Activated CD4-positive, alpha-beta T cell treated with anti-CD3 and anti-CD28 coated beads, Interleukin-2, amount 50 U/mL, for 48 hours (primary cell): ENCODE data around the gene KIF6.

Source experiments
- DNase-seq, 2 experiments: peaks; one replicate each; pipeline ENCODE4 v3.0.0-alpha.2; 2020

Gene KIF6

DNA sequence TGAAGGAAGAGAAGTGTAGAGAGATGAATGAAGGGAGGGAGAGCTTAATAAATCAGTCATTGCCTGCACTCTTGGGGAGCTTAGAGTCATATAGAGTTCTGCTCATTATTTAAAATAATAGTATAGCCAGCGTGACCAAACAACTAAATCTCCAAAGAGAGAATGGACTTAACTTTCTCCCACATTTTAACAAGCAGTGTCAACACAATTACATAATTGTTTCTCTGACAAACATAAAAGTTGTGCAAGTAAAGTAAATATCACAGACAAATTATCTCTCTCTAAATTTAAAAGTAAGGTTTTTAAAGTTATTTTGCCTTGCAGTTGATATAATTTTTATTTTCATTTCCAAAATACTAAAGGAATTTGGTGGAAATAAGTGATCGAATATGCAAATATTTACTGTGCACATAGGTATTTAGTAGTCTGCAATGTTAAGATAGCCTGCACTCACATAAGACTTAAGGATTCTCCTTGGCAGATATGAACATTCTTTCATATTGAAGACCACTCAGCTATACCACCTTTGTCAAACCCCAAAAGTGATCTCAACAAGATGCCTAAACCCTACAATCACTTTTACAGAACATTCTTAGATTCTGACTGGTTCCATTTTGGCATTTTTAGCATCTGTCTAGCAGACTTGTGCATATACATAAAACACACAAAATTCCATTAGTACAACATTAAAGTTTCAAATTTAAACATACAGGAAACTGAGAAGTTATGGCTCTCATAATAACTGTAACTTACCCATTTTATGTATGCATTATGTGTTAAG lies 67.7 kb downstream of the KIF6 start:
- DNase-seq = no peak

GRCh38 chr6:39654121-39654520 lies 71.1 kb downstream of the KIF6 start:
- no peak for DNase-seq

GRCh38 chr6:39653612-39654011 lies 71.6 kb downstream of the KIF6 start:
- no peak for DNase-seq

GRCh38 chr6:39649996-39650395 lies 75.2 kb downstream of the KIF6 start:
- DNase-seq = no peak

GRCh38 chr6:39646751-39647420 lies 78.3 kb downstream of the KIF6 start:
- no peak for DNase-seq

- DNase-seq = no peak
These were observed 82.9 kb downstream of the KIF6 start for GRCh38 chr6:39642270-39642669.

DNA sequence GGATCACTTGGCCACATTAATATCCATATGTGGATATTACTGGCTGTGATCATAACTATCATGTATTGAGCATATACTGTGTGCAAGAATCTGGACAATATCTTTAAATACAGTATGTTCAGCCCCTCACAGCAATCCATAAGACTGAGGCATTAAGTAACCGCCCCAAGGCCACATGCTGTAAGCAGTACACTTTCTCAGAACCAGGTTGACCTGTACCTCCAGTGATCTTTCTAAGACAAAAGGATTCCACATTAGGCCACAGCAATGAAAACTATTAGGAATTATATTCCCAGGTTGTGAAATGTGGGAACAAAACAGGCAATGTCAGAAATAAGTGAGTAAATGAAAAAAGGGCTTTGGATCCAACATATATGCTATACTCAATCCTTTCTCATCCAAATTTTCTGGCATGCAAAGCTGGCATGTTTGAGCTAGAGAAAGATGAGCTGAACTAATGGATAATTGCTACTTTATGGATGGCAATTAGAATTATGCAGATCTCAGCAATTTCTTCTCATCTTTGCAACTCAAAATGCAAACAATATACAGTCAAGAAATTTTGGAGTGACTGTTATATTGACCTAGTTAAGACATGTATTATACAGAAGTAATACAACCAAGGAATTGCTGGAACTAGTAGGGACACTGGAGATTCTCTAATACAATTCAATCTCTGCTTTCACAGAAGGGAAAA lies 86.9 kb downstream of the KIF6 start:
- DNase-seq = no peak

GRCh38 chr6:39634646-39635341 lies 90.4 kb downstream of the KIF6 start:
- DNase-seq = no peak

- no peak for DNase-seq
These were observed 100.0 kb downstream of the KIF6 start for GRCh38 chr6:39625209-39625608.

DNA sequence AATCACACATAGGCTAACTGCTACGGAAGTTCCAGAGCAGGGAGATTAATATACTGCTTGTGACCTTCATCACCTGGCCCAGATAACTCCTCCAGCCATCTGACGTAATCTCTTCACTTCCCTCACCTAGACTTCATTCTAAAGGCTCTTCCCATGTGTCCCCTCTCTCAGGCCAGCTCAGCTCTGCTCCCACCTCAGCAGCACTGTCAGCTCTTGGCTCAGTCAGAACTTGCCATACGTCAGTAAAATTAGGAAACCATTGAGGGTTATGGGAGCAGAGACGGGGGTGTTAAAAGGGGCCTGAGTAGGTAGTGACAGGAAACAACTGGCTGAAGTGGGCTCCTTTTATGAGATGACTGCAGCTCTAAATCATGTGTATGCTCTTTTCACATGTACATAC lies 101.5 kb downstream of the KIF6 start:
- no peak for DNase-seq

GRCh38 chr6:39617520-39617919 lies 107.7 kb downstream of the KIF6 start:
- DNase-seq = no peak

DNA sequence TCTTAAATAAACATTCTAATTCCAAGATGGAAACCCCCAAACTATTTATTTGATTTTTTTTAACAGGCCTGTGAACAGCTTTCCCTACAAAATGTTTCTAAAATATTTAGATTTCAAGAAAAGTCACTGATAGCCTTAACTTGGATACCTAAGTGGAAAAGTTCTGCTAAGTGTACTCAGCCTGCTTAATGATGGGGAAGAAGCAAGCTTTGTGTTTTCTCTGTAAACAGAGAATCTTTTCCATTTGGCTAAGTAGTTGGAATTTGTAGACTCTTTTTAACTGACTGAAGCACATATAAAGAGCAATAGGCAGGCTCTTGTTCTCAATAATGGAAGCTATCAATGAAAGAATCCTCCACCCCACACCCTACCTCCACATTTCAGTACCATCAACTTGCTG lies 108.2 kb downstream of the KIF6 start:
- no peak for DNase-seq

DNA sequence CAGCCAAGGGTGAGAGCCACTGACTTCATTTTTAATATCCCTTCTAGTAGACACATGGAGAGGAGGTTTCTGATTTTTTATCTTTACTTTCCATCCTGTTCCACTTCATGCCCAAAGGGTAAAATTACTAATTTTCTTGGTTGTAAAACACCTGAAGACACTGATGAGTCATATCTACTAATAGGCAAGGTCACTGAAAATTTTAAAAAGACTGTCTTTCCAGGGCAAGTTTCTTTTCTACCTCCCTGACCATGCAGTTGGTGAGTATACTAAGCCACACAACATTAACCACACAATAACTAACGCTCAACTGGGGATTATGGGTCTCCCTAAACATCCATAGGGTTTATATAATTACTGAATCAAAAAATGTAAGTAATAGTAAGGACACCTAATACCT lies 109.6 kb downstream of the KIF6 start:
- no peak for DNase-seq

DNA sequence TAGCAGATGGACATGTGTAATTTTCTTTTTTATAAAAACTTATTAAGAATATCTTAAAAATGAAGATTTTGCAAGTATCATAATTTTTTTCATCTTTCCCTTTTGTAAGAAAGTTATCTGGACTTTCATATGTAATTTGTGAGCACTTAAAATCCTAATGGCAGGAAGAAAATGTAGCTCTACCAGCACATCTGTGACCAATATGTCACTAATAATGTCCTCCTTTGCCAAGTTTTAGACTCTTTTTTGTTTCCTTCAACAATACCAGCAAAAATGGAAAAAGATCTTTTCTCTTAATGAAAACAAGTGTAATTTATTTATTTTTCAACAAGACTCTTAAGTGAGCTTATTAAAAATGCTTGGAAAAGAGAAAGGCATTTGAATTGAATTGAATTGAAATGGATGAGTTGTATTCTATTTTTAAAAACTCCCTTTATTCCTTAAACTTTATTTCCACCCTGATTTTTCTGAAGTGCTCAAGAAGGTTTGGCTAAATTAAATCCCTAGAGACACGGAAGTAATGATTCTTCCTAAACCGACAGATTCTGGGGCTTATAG lies 110.7 kb downstream of the KIF6 start:
- no peak for DNase-seq

- no peak for DNase-seq
These were observed 115.0 kb downstream of the KIF6 start for GRCh38 chr6:39610221-39610620.

- no peak for DNase-seq
These were observed 116.4 kb downstream of the KIF6 start for GRCh38 chr6:39608652-39609345.

GRCh38 chr6:39602601-39603519 lies 122.3 kb downstream of the KIF6 start:
- DNase-seq = no peak

DNA sequence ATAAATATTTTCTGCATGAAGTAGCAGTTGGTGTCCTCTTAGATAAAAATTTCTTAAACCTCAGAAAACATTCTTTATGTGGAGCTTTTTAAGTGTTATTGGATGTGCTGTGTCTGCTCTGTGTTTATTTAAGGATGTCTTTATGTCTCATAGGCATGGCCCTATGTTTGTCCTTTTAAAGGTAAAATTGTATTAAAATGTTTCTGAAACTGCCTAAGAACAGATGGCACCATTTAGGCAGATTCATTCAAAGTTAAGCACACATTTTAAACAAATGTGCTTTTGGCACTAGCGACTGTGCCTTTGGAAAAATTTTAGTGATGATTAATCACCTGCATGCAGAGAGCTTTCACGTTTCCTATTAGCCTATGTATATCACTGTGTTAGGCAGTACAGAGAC lies 125.2 kb downstream of the KIF6 start:
- no peak for DNase-seq

DNA sequence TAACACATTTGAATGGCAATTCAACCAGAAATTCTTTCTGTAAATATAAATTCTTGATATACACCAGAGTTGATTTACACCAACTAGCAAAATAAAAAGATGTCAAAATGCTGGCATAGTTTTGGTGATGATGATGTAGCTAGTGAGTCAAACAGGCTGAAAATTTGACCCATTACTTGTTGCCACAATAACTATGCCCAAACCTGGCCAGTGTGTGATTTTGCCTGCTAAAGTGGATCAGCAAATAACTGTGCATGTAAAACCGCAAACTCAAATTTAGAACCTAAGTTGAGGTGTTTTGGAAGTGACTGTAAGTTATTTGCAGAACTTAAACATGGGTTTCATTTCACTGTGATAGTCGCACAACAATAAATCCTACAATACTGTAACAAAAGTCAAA lies 125.9 kb downstream of the KIF6 start:
- no peak for DNase-seq

DNA sequence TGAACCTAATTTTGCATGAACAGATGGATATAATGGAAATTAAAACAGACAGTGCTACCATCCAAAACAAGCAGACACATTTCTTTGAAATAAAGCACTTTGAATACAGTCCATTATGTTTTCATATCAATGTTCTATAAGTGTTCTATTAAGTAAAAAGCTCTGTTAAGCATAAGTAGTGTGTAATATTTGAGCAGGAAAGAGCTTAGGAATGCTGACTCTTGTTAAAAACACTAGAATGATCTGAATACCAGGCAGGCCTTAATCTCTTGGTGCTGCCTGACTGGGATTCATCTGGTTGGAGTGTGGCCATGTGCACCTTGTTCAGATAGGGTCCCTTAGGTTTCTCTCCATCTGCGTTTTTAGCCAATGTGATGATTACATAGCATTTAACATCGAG lies 130.9 kb downstream of the KIF6 start:
- DNase-seq = no peak

GRCh38 chr6:39593646-39594045 lies 131.6 kb downstream of the KIF6 start:
- no peak for DNase-seq
